CD14-positive monocyte (primary cell): Measurements from ENCODE around the gene SNRPE. TPM values are rescaled to one million over a fixed set of nuclear protein-coding genes. Genes with fewer than 3 reads are reported as not detected.
"Not testable (repeated sequence)": the region's sequence is repeated elsewhere in the genome, so short reads cannot be mapped to it uniquely, and the experiment has no call there.

ENCODE experiments used
- DNase-seq, 3 donors: peaks; one replicate each; pipeline ENCODE4 v3.0.0-alpha.2; 2011 to 2022
- H2AFZ ChIP-seq: 2 replicates; pipeline ENCODE4 v1.6.0; 2012; ENCODE audit warnings: mild to moderate bottlenecking, low read depth, low read length, inconsistent platforms; ENCODE audit not compliant: insufficient read depth, poor library complexity, severe bottlenecking
- H3K27ac ChIP-seq, 2 donors: 1 replicate in 1 of 2; 2 replicates in 1 of 2; pipeline ENCODE4 v1.5.1; 2012 to 2013; ENCODE audit warnings: low read length in 2 of 2, control low read depth in 1 of 2, inconsistent platforms in 1 of 2, low read depth in 1 of 2, mild to moderate bottlenecking in 1 of 2
- H3K27me3 ChIP-seq, 2 donors: one replicate each; pipeline versions ENCODE4 v1.6.0 to v1.6.1; 2011 to 2013; ENCODE audit warnings: low read length in 2 of 2; ENCODE audit not compliant: control insufficient read depth in 2 of 2, insufficient read depth in 2 of 2
- H3K36me3 ChIP-seq, 2 donors: replicated peaks in 1 of 2; 1 replicate in 1 of 2; 2 replicates in 1 of 2; pipeline versions ENCODE4 v1.5.1 to v1.6.1; 2012 to 2013; ENCODE audit warnings: low read length in 2 of 2, control low read depth in 1 of 2, inconsistent platforms in 1 of 2, mild to moderate bottlenecking in 1 of 2; ENCODE audit not compliant: insufficient read depth in 2 of 2, control insufficient read depth in 1 of 2
- H3K4me1 ChIP-seq, 2 donors: 1 replicate in 1 of 2; 2 replicates in 1 of 2; pipeline versions ENCODE4 v1.5.1 to v1.6.1; 2012 to 2013; ENCODE audit warnings: low read length in 2 of 2, control low read depth in 1 of 2, inconsistent platforms in 1 of 2, mild to moderate bottlenecking in 1 of 2, moderate library complexity in 1 of 2; ENCODE audit not compliant: insufficient read depth in 2 of 2, control insufficient read depth in 1 of 2
- H3K4me2 ChIP-seq: replicated peaks from 2 replicates; pipeline ENCODE3; 2012; ENCODE audit warnings: low read length, moderate library complexity, mild to moderate bottlenecking; ENCODE audit not compliant: poor library complexity, severe bottlenecking; ENCODE audit errors: extremely low read depth
- H3K4me3 ChIP-seq, 3 experiments: fragments of 200-600 bp in 1 of 3; sonication (generic) in 1 of 3; replicated peaks in 1 of 3; 1 replicate in 2 of 3; 2 replicates in 1 of 3; pipeline ENCODE4 v1.5.1; 2011 to 2013; ENCODE audit warnings: low read length in 3 of 3, mild to moderate bottlenecking in 3 of 3, control low read depth in 2 of 3, low read depth in 2 of 3, inconsistent platforms in 1 of 3, moderate library complexity in 1 of 3
- H3K79me2 ChIP-seq: 2 replicates; pipeline ENCODE4 v1.6.0; 2012; ENCODE audit warnings: mild to moderate bottlenecking, control low read depth, inconsistent platforms, low read length, moderate library complexity; ENCODE audit not compliant: insufficient read depth
- H3K9ac ChIP-seq: 2 replicates; pipeline ENCODE4 v1.6.0; 2017; ENCODE audit warnings: low read length, mild to moderate bottlenecking; ENCODE audit not compliant: insufficient read depth, poor library complexity, severe bottlenecking
- H3K9me3 ChIP-seq, 2 donors: replicated peaks in 1 of 2; 1 replicate in 1 of 2; 2 replicates in 1 of 2; pipeline versions ENCODE4 v1.5.1 to v1.6.1; 2012 to 2013; ENCODE audit warnings: low read length in 2 of 2, control low read depth in 1 of 2; ENCODE audit not compliant: control insufficient read depth in 1 of 2, insufficient read depth in 1 of 2
- H4K20me1 ChIP-seq: 2 replicates; pipeline ENCODE4 v1.6.0; 2012; ENCODE audit warnings: mild to moderate bottlenecking, low read length, control low read depth, moderate library complexity; ENCODE audit not compliant: insufficient read depth
- H3K27ac Mint-ChIP-seq, 7 donors: one replicate each; pipeline ENCODE4 v1.8.0; 2020; ENCODE audit warnings: mild to moderate bottlenecking in 7 of 7, mixed read lengths in 7 of 7, moderate library complexity in 6 of 7, inconsistent platforms in 2 of 7
- H3K27me3 Mint-ChIP-seq, 3 donors: one replicate each; pipeline ENCODE4 v1.8.0; 2021 to 2022; ENCODE audit warnings: low read depth in 3 of 3, mild to moderate bottlenecking in 3 of 3, mixed read lengths in 3 of 3, moderate library complexity in 3 of 3, inconsistent platforms in 1 of 3
- H3K36me3 Mint-ChIP-seq, 2 donors: one replicate each; pipeline ENCODE4 v1.8.0; 2020; ENCODE audit warnings: mixed read lengths in 2 of 2, inconsistent platforms in 1 of 2, mild to moderate bottlenecking in 1 of 2
- H3K4me1 Mint-ChIP-seq: one replicate; pipeline ENCODE4 v1.8.0; 2020; ENCODE audit warnings: mild to moderate bottlenecking, mixed read lengths
- H3K4me3 Mint-ChIP-seq, 2 donors: one replicate each; pipeline ENCODE4 v1.8.0; 2020; ENCODE audit warnings: mild to moderate bottlenecking in 2 of 2, mixed read lengths in 2 of 2, moderate library complexity in 1 of 2
- H3K9me3 Mint-ChIP-seq, 7 donors: one replicate each; pipeline ENCODE4 v1.8.0; 2020 to 2022; ENCODE audit warnings: mixed read lengths in 7 of 7, mild to moderate bottlenecking in 6 of 7, moderate library complexity in 6 of 7, inconsistent platforms in 2 of 7
- whole genome bisulfite sequencing: methylation state at CpG from one replicate; pipeline ENCODE4 v1.1.5; 2013; ENCODE audit warnings: missing lambda C conversion rate; ENCODE audit not compliant: insufficient coverage; 5-methylcytosine and 5-hydroxymethylcytosine counted together
- intact Hi-C, 2 donors: fragments of 100-400 bp; cut with micrococcal nuclease; formaldehyde crosslinking; loops; one replicate each; pipeline versions ENCODE4 v1.15.0 to v1.15.1; 2023
- polyA plus RNA-seq, 3 donors: library from polyadenylated mRNA; depleted of rRNA in 1 of 3; unstranded in 2 of 3; stranded (reverse) in 1 of 3; fragments of 300-500 nt in 2 of 3; fragments of >200 nt in 1 of 3; fragmentation: Illumina TruSeq in 2 of 3; gene quantifications; 1 replicate in 2 of 3; 2 replicates in 1 of 3; pipeline ENCODE4 v1.2.3, GENCODE V29; 2012 to 2021
- TF ChIP-seq, protein P1 (sequence below): fragments of 200-600 bp; IDR thresholded peaks from one replicate; pipeline ENCODE4 v1.8.0; 2022; ENCODE audit warnings: antibody characterized with exemption, mild to moderate bottlenecking

SNRPE gene
- polyA plus RNA-seq, 3 donors = 86.4 to 198 (median 162) TPM

DNA sequence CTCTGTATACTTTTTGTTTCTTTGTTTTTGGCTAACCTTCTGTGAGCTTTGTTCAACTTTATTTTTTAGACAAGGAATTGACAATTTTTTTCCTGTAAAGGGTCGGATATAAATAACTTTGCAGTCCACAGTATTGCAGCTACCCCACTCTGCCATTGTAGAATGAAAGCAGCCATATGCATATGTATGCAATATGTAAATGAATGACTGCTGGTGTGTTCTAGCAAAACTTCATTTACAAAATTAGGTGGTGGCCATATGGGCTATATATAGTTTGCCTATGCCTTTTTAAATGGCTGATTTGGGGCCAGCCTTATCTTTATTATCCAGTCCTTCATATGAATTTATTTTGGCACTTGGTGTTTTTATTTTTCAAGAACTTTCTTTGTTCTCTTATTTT lies 18.0 kb upstream of the SNRPE start:
- no peak overlapping the region for H3K27ac Mint-ChIP-seq
- H3K27me3 ChIP-seq = no peaks in the 10 kb centered on the region
- no CpG with 5 or more reads among the region's 1 CpG for WGBS

DNA sequence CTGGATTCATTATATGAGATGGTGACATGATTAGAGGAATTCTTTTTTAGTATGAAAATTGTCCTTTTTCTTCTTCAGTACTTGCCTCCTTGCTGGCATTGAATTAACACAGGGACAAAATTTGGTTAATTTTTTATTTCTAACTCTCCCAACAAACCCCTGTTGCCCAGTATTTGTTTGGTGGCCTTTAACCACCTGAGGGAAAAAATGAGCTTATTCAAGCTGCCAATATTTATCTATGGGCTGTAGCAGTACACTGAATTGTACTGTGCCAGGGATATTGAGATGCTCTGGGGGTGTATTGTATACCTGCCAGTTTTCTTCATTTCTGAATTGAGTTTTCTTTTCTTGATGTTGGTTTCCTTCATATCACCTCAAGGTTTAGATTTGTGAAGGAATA lies 8.3 kb upstream of the SNRPE start:
- H3K79me2 ChIP-seq, H3K27me3 ChIP-seq, H3K27ac Mint-ChIP-seq, intact Hi-C loops, H3K9ac ChIP-seq, H3K27ac ChIP-seq, H3K9me3 Mint-ChIP-seq, H2AFZ ChIP-seq, H3K27me3 Mint-ChIP-seq, H3K4me3 ChIP-seq, H3K4me1 ChIP-seq, H4K20me1 ChIP-seq, DNase-seq, H3K4me2 ChIP-seq, H3K4me1 Mint-ChIP-seq, H3K4me3 Mint-ChIP-seq, H3K9me3 ChIP-seq: not testable (repeated sequence)
- peaks cover 59 to 87% of the 10 kb centered on the region in 2 donors for H3K36me3 ChIP-seq
- peaks cover 54 to 71% of the 10 kb centered on the region in 2 donors for H3K36me3 Mint-ChIP-seq

More for the DNA sequence above, 18.0 kb upstream of the SNRPE start:
- Histone ChIP-seq H3K79me2 (no peaks in the 10 kb centered on the region), H3K4me1 (no peaks in the 10 kb centered on the region), H3K9ac (no peak overlapping the region), H3K9me3 (no peaks in the 10 kb centered on the region), H3K4me3 (no peak overlapping the region), H3K4me2 (no peak overlapping the region), H3K36me3 (peaks cover 69 to 86% of the 10 kb centered on the region in 2 donors), H3K27ac (no peak overlapping the region), H4K20me1 (peaks cover 21% of the 10 kb centered on the region), H2AFZ (no peak overlapping the region)
- Mint-ChIP-seq H3K27me3 (no peaks in the 10 kb centered on the region), H3K36me3 (peaks cover 70 to 95% of the 10 kb centered on the region in 2 donors), H3K4me1 (no peaks in the 10 kb centered on the region), H3K4me3 (no peak overlapping the region), H3K9me3 (peaks cover 0 to 3% (median 0%) of the 10 kb centered on the region in 7 donors)
- intact Hi-C loops = no loop called here
- TF ChIP-seq, protein P1, sequence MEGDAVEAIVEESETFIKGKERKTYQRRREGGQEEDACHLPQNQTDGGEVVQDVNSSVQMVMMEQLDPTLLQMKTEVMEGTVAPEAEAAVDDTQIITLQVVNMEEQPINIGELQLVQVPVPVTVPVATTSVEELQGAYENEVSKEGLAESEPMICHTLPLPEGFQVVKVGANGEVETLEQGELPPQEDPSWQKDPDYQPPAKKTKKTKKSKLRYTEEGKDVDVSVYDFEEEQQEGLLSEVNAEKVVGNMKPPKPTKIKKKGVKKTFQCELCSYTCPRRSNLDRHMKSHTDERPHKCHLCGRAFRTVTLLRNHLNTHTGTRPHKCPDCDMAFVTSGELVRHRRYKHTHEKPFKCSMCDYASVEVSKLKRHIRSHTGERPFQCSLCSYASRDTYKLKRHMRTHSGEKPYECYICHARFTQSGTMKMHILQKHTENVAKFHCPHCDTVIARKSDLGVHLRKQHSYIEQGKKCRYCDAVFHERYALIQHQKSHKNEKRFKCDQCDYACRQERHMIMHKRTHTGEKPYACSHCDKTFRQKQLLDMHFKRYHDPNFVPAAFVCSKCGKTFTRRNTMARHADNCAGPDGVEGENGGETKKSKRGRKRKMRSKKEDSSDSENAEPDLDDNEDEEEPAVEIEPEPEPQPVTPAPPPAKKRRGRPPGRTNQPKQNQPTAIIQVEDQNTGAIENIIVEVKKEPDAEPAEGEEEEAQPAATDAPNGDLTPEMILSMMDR = no peak
- no peak for DNase-seq
